ENCODE results near the gene UMODL1.

UMODL1 gene

GRCh38 chr21:42038826-42039425, 32.2 kb upstream of the UMODL1 start:
- no peak for DNase-seq (ENCODE audit: low read depth)

- no peak for DNase-seq (ENCODE audit: low read depth)
Measured at GRCh38 chr21:42039470-42039901, 31.6 kb upstream of the UMODL1 start.

DNA sequence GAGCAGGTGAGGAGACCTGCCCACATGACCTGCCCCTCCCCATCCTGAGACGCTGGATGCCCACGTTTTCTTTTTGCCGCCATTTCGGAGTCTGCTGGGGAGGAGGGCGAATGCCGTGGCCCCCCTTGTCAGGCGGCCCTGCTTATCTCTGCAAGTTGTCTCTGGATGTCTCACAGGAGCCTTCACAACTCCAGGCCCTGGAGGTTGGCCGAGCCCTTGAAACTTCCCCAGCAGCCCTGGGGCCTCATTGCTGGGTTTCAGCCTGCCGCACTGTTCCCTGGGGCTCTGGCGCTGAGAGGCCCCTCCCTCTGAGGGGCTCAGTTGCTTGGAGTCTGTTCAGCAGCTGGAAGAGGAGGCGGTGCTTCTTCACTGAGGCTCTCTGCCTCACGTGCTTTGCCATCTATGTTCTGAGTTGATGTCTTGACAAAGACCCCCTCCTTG, 31.2 kb upstream of the UMODL1 start:
- no peak for DNase-seq (ENCODE audit: low read depth)

DNA sequence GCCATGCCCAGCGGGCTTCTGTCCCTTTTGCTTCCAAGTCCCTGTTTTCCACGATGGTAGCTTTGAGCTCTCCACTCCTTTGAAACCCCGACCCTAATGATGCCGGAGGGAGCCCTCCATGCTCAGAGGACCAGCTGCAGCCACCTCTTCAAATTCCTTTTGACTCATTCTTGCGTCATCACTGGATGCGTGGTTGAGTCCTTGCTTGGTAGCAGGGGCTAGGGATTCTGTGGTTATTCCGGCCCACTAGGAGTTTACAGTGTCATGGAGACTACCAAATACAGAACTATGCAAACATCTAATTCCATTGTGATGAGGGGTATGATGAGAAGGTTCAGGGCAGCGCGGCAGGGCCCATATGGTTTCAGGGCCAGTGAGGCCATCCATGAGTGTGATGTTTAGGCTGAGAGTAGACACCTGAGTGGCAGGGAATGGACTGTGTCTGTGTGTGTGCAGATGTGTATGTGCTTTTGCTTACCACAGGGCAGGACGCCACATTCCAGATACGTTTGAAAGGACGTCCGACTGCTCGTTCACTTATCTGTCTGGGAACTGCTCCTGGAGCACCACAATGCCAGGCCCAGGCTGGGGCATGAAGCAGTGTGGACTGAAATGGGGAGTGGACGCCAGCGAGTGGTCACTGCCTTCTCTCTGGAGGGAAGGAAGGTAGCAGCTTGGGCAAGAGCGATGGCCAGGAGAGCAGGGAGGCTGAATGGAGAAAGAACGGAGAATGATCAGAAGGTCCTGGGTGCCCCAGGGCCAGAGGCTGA, 30.5 kb upstream of the UMODL1 start:
- no peak for DNase-seq (ENCODE audit: low read depth)

DNA sequence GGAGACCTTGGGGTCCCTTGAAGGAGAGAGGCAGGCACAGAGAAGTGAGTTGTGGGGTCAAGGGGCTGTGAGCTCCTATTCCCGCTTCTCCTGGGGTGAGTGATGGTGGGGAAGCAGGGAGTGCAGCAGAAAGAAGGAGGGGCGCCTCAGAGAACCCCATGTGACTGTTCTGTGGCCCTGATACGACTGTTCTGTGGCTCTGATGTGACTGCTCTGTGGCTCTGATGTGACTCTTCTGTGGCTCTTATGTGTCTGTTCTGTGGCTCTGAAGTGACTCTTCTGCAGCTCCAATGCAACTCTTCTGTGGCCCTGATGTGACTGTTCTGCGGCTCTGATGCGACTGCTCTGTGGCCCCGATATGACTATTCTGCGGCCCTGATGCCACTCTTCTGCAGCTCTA, 29.9 kb upstream of the UMODL1 start:
- no peak for DNase-seq (ENCODE audit: low read depth)

DNA sequence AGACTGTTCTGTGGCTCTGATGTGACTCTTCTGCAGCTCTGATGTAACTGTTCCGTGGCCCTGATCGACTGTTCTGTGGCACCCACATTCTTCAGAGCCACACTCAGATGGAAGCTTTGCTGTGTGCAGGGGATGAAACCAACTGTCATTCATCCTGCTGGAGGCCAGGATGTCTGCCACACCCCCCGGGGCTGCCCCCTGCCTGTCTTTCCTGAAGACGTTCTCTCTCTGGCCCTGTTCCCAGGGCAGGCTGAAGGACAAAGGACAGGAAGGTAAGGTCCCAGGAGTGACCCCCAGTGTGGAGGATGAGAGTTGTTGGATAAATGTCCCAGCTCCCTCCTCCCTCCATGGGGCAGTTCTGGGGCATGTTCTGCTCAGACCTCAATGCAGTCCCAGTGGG, 29.4 kb upstream of the UMODL1 start:
- no peak for DNase-seq (ENCODE audit: low read depth)

DNA sequence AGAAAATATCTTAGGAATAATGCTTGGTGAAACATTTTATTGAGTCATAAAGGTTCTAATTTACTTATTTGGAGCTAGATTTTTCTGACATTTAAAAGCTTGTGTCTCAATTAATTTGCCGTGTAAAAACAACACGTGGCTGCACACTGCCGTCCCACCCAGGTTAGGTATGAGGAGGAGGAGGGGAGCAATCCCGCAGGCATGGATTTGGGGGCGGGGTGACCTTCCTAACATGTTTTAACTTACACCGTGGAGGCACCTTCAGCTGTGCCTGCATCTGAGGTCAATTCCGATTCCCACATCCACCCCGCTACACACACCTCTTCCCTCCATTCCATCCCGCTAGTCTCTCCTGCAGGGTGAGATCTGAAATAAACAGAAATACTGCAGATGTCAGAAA, 28.5 kb upstream of the UMODL1 start:
- no peak for DNase-seq (ENCODE audit: low read depth)

- no peak for DNase-seq (ENCODE audit: low read depth)
Measured at GRCh38 chr21:42043201-42043895, 27.8 kb upstream of the UMODL1 start.

GRCh38 chr21:42043961-42044360, 27.2 kb upstream of the UMODL1 start:
- DNase-seq (ENCODE audit: low read depth) = no peak

GRCh38 chr21:42044871-42045495, 26.1 kb upstream of the UMODL1 start:
- DNase-seq (ENCODE audit: low read depth) = no peak

DNA sequence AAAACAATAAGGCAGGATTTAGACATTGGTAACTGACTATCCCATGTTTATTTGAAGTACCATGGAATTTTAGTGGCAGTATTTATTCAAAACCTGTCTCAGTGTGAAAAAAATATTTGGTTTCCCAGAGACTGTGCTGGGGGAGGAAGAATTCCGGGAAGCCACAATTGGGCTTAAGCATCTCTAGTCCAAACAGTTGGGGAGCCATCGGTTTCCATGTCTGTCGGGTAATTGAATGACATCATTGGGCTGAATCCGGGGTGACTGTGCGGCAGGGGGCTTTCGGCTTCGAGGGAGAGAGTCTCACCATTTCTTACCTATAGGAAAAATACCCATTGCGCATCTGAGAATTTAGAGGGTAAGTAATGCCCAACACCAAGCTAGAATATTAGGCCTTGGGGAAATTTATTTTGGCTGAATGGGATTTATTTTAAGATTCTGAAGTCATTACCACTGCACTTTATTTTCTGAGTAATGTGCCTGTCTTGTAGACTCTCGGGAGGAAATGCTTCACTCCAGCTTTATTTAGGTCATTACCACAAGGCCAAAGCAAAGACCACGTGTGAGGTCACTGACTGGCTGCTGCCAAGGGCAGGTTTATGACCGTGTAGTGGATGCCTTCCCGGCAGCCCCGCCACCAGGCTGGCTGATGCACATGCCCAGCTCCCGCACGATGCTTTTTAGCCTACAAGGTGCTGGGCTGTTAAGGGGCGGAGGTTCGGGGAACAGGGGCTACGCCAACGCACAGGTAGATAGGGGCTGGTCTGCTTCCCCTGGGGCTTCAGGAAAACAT, 23.1 kb upstream of the UMODL1 start:
- DNase-seq (ENCODE audit: low read depth) = no peak

GRCh38 chr21:42048870-42049577, 22.1 kb upstream of the UMODL1 start:
- no peak for DNase-seq (ENCODE audit: low read depth)

DNA sequence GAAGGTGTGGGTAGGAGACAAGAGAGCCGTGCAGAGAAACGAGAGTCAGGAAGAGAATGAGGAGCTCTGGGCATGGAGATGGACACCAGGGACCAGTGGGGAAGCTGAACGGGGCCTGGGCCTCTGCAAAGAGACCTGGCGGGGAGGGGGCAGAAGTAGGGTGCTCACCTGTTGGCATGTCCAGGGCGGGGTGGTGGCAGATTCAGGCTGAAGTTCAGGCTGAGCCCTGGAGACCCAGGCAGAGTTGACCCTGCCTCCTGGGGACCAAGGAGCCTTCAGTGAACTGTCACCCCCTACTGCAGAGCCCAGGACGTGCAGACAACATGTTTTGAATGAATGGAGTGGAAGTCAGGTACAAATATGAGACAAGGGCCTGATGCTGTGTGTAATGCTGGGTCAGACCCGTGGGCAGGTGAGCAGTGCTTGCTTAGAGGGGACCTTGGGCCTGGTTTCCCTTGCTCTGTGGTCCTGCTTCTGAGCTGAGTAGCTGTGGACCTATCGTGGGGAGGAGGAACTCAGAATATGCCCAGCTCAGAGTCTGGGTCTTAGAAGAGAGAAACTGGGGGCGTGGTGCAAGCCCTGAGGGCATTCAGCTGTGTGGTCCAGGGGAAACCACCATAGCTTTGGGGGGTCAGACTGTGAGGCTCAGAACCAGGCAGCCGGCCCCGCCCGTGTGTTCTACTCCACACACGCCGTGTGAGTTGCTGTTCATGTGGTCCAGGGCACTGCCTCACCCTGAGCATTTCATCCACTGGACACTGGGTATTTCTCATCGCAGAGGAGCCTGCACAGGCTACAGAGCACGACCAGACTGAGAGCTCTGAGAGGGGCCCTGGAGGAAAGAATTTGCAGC, 21.3 kb upstream of the UMODL1 start:
- DNase-seq (ENCODE audit: low read depth) = no peak

DNA sequence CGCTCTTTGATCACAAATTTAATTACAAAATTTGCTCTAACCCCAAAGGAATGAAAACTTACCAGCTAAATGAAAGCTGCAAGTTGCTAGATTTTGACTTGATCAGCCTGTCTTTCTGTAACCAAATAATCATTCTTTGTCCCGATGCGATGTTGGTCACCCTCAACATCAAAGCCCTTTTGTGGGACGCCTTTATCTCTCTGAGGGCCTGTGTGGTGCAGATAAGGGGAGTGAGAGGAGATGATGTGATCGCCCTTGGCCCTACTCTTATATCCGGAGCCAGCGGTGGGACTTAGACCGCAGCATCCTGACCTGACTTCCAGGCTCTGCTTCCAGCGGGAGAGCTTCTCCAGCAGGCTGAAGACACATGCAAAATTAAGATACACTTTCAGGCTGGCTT, 19.3 kb upstream of the UMODL1 start:
- DNase-seq (ENCODE audit: low read depth) = peak; percentile 100

GRCh38 chr21:42055425-42055824, 15.7 kb upstream of the UMODL1 start:
- DNase-seq (ENCODE audit: low read depth) = no peak

DNA sequence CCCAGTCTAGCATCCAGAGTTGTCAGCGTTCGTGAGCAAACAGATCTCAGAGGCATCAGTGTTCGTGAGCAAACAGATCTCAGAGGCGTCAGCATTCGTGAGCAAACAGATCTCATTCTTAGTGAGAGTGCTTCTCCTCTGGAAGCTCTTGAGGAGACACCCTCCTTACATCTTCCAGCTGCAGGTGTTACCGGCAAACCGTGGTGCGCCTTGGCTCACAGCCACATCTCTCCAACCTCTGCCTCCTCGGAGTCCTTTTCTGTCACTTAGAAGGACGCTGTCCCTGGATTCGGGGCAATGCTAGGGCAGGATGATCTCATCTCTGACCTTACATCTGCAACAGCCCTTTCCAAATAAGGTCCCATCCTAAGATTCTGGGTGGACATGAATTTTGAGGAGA, 14.6 kb upstream of the UMODL1 start:
- no peak for DNase-seq (ENCODE audit: low read depth)

DNA sequence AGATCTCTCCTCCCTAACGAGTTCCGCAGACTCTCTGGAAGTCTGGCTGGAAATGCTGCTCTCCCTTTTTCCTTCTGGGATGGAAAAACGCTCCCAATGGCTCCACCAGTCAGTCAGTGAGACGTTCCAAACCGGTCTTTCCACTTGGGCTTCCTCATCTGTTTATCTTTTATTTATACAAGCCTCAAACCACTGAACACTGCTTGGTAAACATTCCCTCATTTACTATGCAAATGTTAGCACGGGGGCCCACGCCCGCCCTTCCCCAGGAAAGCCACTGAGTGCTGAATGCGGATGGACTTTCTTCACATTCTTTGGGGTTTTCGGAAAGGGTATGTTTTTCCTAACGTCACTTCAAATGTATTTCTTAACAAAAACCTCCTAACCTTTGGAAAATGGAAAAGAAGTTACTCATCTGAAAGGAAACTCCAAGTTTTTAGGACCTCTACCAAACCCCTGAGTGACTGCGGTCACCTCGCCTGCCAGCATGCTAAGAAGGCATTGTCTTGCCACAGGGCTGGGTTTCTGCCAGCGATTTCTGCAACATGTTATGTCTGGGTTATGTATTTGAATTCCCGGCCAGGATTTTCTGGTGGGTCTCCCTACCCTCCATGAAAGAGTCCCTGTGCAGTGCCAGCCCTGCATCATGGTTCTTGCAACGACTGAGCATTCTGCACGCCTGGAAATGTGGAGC, 14.0 kb upstream of the UMODL1 start:
- DNase-seq (ENCODE audit: low read depth) = no peak

DNA sequence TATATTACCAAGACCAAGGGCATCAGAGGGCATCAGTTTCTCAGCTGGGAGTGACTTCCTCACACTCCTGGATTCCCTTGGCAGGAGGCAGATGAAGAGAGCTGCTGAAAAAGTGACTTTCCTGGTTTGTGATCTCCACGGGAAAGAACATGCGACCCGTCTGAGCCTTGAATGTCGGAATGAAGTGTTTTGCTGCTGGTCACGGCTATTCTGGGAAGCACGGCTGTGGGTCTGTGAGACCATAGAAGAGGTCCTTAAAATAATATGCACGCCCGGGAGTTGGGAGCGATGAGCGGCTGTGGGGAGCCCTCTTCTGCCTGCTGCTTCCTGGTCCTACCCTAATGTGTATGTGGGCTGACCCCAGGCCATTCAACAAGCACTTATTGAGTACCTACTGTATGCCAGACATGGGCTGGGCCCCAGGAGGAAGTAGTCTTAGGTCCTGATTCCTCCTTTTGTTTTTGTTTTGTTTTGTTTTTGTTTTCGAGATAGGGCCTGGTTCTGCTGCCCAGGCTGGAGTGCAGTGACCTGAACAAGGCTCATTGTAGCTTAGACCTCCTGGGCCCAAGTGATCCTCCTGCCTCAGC, 13.2 kb upstream of the UMODL1 start:
- DNase-seq (ENCODE audit: low read depth) = no peak

DNA sequence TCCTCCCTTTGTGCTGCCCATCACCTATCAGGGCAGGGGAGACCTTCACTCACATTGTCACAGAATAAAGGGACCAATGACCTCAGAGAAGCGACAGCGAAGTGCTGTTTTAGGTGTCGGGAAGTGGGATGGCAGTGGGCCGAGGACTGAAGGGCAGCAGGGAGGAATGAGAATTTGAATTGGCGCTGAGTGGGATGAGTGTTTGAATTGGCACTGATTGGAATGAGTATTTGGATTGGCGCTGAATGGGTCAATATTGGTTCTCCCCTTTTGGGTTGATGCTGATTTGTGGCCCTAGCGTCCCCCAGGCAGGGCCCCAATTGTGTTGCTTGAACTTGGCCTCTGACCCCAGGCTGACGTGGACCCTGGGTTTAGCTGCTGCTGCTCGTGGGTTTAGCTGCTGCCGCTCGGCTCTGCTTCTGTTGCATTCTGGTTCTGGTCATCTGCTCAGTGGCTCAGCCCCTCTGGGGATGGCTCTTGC, 12.4 kb upstream of the UMODL1 start:
- DNase-seq (ENCODE audit: low read depth) = no peak

Data from CMK (cell line).